Measurements from ENCODE around the gene KCNIP4.

Gene KCNIP4

GRCh38 chr4:21090094-21090666 lies 858.4 kb downstream of the KCNIP4 start:
- H3K36me3 Mint-ChIP-seq (ENCODE audit: low read depth), result no peaks in the 10 kb centered on the region
- H3K9me3 Mint-ChIP-seq, result peaks cover 22% of the 10 kb centered on the region
- no peak overlapping the region for H3K4me3 Mint-ChIP-seq
- H3K27me3 Mint-ChIP-seq, result no peaks in the 10 kb centered on the region
- no peaks in the 10 kb centered on the region for H3K4me1 Mint-ChIP-seq (ENCODE audit: low read depth)
- H3K27ac Mint-ChIP-seq, result no peak overlapping the region

- Mint-ChIP-seq H3K4me3 (no peak overlapping the region), H3K4me1 (ENCODE audit: low read depth) (no peaks in the 10 kb centered on the region), H3K36me3 (ENCODE audit: low read depth) (no peaks in the 10 kb centered on the region), H3K27me3 (no peaks in the 10 kb centered on the region), H3K27ac (no peak overlapping the region), H3K9me3 (peaks cover 12% of the 10 kb centered on the region)
Observed at GRCh38 chr4:21083413-21083812, 865.2 kb downstream of the KCNIP4 start.

DNA sequence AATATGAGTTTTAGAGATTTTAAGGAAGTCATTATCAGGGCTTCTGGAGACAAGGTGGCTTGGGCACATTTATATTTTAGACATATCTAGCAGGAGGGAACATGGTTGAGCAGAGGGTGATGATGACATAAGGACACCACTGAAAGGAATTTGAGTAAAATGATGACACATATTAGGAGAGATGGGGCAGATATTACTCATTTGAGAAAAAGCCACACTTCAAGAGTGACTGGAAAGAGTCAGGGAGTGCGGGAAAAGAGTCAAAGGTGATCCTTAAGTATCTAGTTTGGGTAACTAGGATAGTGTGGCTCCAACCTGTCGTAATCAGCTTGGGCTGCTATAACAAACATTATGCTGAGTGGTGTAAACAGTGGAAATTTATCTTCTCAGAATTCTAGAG lies 870.6 kb downstream of the KCNIP4 start:
- no peak overlapping the region for H3K4me3 Mint-ChIP-seq
- no peak overlapping the region for H3K27ac Mint-ChIP-seq
- no peaks in the 10 kb centered on the region for H3K36me3 Mint-ChIP-seq (ENCODE audit: low read depth)
- H3K4me1 Mint-ChIP-seq (ENCODE audit: low read depth), result no peaks in the 10 kb centered on the region
- H3K9me3 Mint-ChIP-seq, result peaks cover 7% of the 10 kb centered on the region
- H3K27me3 Mint-ChIP-seq, result no peaks in the 10 kb centered on the region

DNA sequence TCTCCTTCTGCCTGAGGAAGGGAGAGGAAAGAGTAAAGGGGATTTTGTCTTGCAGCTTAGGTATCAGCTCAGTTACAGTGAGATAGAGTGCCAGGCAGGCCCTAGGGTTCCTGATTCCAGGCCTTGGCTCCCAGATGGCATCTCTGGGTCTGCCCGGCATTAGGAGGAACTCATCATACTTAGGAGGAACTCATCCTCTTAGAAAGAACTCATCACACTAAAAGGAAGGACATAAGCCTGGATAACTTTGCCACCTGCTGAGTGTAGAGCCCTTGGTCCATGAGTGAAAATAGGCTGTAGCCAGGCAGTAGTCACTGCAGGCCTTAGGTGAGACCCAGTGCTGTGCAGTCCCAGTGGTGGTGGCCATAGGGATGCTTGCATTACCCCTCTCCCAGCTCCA lies 881.2 kb downstream of the KCNIP4 start:
- Mint-ChIP-seq H3K4me3 (no peak overlapping the region), H3K27ac (no peak overlapping the region), H3K36me3 (ENCODE audit: low read depth) (no peaks in the 10 kb centered on the region), H3K4me1 (ENCODE audit: low read depth) (no peaks in the 10 kb centered on the region), H3K9me3 (peaks cover 11% of the 10 kb centered on the region), H3K27me3 (no peaks in the 10 kb centered on the region)

- peaks cover 13% of the 10 kb centered on the region for H3K9me3 Mint-ChIP-seq
- H3K36me3 Mint-ChIP-seq (ENCODE audit: low read depth), result no peaks in the 10 kb centered on the region
- no peaks in the 10 kb centered on the region for H3K4me1 Mint-ChIP-seq (ENCODE audit: low read depth)
- H3K27me3 Mint-ChIP-seq, result no peaks in the 10 kb centered on the region
- H3K27ac Mint-ChIP-seq, result no peak overlapping the region
- H3K4me3 Mint-ChIP-seq, result no peak overlapping the region
Observed at GRCh38 chr4:21061902-21062301, 886.7 kb downstream of the KCNIP4 start.

DNA sequence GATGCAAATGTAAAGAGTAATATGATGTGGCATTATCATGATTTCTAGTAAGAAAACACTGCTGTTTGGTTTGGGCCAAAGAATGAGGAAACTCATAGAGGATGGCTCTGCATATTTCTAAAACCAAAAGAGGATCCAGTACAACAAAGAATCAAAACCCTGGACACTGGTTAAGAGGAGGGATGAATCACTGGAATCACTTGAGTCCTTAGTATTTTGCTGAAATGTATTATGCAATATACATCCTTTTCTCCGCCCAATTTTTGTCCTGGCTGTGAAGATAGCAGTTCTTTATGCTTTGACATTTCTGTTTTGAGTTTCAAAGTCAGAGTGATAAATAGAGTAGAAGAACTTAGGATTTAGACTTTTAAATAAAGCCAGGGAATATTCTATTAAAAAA lies 902.4 kb downstream of the KCNIP4 start:
- H3K4me3 Mint-ChIP-seq, result no peak overlapping the region
- no peaks in the 10 kb centered on the region for H3K36me3 Mint-ChIP-seq (ENCODE audit: low read depth)
- no peaks in the 10 kb centered on the region for H3K27me3 Mint-ChIP-seq
- H3K9me3 Mint-ChIP-seq, result peaks cover 6% of the 10 kb centered on the region
- peaks cover 3% of the 10 kb centered on the region for H3K4me1 Mint-ChIP-seq (ENCODE audit: low read depth)
- H3K27ac Mint-ChIP-seq, result no peak overlapping the region

- H3K9me3 Mint-ChIP-seq, result peaks cover 6% of the 10 kb centered on the region
- no peaks in the 10 kb centered on the region for H3K36me3 Mint-ChIP-seq (ENCODE audit: low read depth)
- H3K27me3 Mint-ChIP-seq, result no peaks in the 10 kb centered on the region
- no peak overlapping the region for H3K4me3 Mint-ChIP-seq
- H3K4me1 Mint-ChIP-seq (ENCODE audit: low read depth), result peaks cover 3% of the 10 kb centered on the region
- no peak overlapping the region for H3K27ac Mint-ChIP-seq
Observed at GRCh38 chr4:21045119-21045518, 903.5 kb downstream of the KCNIP4 start.

DNA sequence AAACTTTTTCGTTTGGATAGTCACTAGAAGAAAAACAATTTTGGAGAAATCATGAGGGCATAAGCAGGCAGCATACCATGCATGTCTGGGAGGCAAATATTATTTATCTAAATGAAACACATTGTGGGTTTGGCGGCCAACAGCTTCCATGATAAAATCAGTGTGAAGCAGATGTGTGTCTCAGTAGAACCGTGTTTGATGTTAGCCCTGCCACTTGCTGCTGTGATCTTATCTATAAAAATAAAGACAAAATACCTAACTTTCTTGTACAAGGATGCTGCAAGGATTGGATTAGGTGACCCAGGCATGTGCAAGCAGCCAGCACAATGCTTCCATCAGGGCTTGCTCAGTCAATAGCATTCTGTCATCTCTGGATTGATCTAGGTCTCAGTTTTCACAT lies 906.9 kb downstream of the KCNIP4 start:
- no peak overlapping the region for H3K27ac Mint-ChIP-seq
- H3K9me3 Mint-ChIP-seq, result peaks cover 2% of the 10 kb centered on the region
- H3K27me3 Mint-ChIP-seq, result no peaks in the 10 kb centered on the region
- H3K36me3 Mint-ChIP-seq (ENCODE audit: low read depth), result no peaks in the 10 kb centered on the region
- H3K4me3 Mint-ChIP-seq, result no peak overlapping the region
- peaks cover 3% of the 10 kb centered on the region for H3K4me1 Mint-ChIP-seq (ENCODE audit: low read depth)

DNA sequence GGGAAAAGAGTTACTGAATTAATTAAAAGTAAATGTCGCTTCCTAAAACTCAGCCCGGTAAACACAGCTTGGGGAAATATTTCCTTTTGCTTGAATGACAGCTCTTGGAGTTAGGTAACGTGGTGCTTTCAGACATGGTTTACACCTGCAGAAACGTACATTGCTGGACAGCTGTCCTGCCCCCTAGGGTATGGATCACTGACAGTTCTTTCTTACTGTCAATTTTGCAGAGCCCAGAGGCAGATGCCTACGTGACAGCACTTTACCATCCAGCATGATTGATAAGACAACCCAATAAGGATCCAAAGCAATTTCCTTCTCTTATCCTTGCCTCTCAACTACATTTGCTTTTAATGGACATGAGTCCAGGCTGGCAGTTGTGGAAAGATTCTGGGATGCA lies 913.8 kb downstream of the KCNIP4 start:
- peaks cover 2% of the 10 kb centered on the region for H3K9me3 Mint-ChIP-seq
- H3K36me3 Mint-ChIP-seq (ENCODE audit: low read depth), result no peaks in the 10 kb centered on the region
- no peak overlapping the region for H3K27ac Mint-ChIP-seq
- no peaks in the 10 kb centered on the region for H3K4me1 Mint-ChIP-seq (ENCODE audit: low read depth)
- H3K4me3 Mint-ChIP-seq, result no peak overlapping the region
- no peaks in the 10 kb centered on the region for H3K27me3 Mint-ChIP-seq

GRCh38 chr4:21032089-21032645 lies 916.4 kb downstream of the KCNIP4 start:
- Mint-ChIP-seq H3K36me3 (ENCODE audit: low read depth) (no peaks in the 10 kb centered on the region), H3K4me3 (no peak overlapping the region), H3K27ac (no peak overlapping the region), H3K4me1 (ENCODE audit: low read depth) (no peaks in the 10 kb centered on the region), H3K27me3 (no peaks in the 10 kb centered on the region), H3K9me3 (peaks cover 7% of the 10 kb centered on the region)

GRCh38 chr4:21018817-21019216 lies 929.8 kb downstream of the KCNIP4 start:
- Mint-ChIP-seq H3K4me3 (no peak overlapping the region), H3K9me3 (peaks cover 3% of the 10 kb centered on the region), H3K36me3 (ENCODE audit: low read depth) (no peaks in the 10 kb centered on the region), H3K4me1 (ENCODE audit: low read depth) (no peaks in the 10 kb centered on the region), H3K27me3 (no peaks in the 10 kb centered on the region), H3K27ac (no peak overlapping the region)

DNA sequence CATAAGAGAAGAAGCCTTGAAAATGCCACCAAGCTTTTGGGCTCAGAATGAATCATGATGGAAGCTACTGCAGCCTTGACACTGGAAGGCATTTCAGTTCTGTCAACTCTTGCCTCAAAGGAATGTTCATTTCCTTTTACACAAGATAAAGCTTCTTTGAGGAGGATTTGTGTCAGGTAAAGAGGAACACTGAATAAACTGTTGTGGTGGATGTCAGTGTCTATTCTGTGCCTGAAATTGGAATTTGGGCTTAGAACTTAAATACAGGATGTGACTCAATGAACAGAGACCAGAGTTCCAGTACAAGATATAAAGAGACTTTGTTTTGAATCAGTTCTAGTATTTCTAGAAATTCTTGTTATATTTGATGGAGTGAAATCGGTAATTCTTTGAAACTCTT lies 935.1 kb downstream of the KCNIP4 start:
- Mint-ChIP-seq H3K27ac (no peak overlapping the region), H3K36me3 (ENCODE audit: low read depth) (no peaks in the 10 kb centered on the region), H3K4me1 (ENCODE audit: low read depth) (no peaks in the 10 kb centered on the region), H3K4me3 (no peak overlapping the region), H3K9me3 (peaks cover 7% of the 10 kb centered on the region), H3K27me3 (no peaks in the 10 kb centered on the region)

DNA sequence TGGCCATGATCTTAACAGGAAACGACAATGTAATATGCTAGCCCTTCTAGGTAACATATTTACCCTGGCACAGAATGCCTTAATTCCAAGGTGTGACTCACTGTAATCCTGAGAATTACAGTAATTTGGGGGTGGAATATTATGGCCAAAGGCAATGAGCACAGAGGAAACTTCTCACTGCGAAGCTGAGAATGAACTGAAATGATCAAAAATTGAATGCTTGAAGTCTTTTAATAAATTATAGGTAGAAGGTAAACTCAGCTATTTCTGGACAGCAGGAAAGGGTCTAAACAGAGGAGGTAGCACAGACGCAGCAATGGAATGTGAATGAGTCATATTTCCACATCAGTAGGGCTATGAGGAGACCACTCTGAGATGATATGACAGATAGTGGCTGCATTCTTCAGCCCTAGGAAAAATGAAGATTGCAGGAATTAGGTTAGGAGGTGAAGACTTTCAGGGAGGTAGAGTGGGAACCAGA lies 935.7 kb downstream of the KCNIP4 start:
- H3K27me3 Mint-ChIP-seq, result no peaks in the 10 kb centered on the region
- H3K4me3 Mint-ChIP-seq, result no peak overlapping the region
- no peaks in the 10 kb centered on the region for H3K4me1 Mint-ChIP-seq (ENCODE audit: low read depth)
- no peak overlapping the region for H3K27ac Mint-ChIP-seq
- peaks cover 7% of the 10 kb centered on the region for H3K9me3 Mint-ChIP-seq
- no peaks in the 10 kb centered on the region for H3K36me3 Mint-ChIP-seq (ENCODE audit: low read depth)

- Mint-ChIP-seq H3K4me1 (ENCODE audit: low read depth) (no peaks in the 10 kb centered on the region), H3K36me3 (ENCODE audit: low read depth) (no peaks in the 10 kb centered on the region), H3K4me3 (no peak overlapping the region), H3K27me3 (no peaks in the 10 kb centered on the region), H3K27ac (no peak overlapping the region), H3K9me3 (peaks cover 3% of the 10 kb centered on the region)
Observed at GRCh38 chr4:21011106-21011505, 937.5 kb downstream of the KCNIP4 start.

- H3K4me1 Mint-ChIP-seq (ENCODE audit: low read depth), result no peaks in the 10 kb centered on the region
- H3K4me3 Mint-ChIP-seq, result no peak overlapping the region
- peaks cover 3% of the 10 kb centered on the region for H3K9me3 Mint-ChIP-seq
- no peak overlapping the region for H3K27ac Mint-ChIP-seq
- no peaks in the 10 kb centered on the region for H3K36me3 Mint-ChIP-seq (ENCODE audit: low read depth)
- no peaks in the 10 kb centered on the region for H3K27me3 Mint-ChIP-seq
Observed at GRCh38 chr4:21009956-21010355, 938.6 kb downstream of the KCNIP4 start.

DNA sequence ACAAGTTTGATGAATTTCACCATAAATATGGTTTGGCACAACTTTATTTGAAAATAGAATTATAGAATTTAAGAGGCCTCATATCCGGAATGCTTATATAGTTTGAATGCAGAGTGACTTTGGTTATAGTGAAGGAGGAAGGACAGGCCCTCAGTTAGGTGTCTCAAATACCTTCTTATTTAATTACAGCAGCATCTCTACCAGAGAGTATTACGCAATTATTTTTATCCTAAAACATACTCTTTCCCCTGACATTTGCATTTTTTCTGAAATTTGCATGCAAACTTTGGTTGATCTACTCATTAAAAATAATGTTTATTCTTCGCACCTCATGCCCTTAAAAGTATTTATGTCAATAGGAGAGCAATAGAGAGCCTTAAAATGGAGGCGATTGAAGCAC lies 942.9 kb downstream of the KCNIP4 start:
- peaks cover 8% of the 10 kb centered on the region for H3K4me1 Mint-ChIP-seq (ENCODE audit: low read depth)
- no peaks in the 10 kb centered on the region for H3K27me3 Mint-ChIP-seq

More for the DNA sequence above, 942.9 kb downstream of the KCNIP4 start:
- Mint-ChIP-seq H3K27ac (no peak overlapping the region), H3K36me3 (ENCODE audit: low read depth) (no peaks in the 10 kb centered on the region), H3K4me3 (no peak overlapping the region), H3K9me3 (peaks cover 7% of the 10 kb centered on the region)
